ENCODE measurements around the gene PAPLN. TPM values are rescaled to one million over a fixed set of nuclear protein-coding genes. Genes with fewer than 3 reads are reported as not detected.

Gene PAPLN
- total RNA-seq, 1 experiment from 2014 or later = 0.40 TPM

DNA sequence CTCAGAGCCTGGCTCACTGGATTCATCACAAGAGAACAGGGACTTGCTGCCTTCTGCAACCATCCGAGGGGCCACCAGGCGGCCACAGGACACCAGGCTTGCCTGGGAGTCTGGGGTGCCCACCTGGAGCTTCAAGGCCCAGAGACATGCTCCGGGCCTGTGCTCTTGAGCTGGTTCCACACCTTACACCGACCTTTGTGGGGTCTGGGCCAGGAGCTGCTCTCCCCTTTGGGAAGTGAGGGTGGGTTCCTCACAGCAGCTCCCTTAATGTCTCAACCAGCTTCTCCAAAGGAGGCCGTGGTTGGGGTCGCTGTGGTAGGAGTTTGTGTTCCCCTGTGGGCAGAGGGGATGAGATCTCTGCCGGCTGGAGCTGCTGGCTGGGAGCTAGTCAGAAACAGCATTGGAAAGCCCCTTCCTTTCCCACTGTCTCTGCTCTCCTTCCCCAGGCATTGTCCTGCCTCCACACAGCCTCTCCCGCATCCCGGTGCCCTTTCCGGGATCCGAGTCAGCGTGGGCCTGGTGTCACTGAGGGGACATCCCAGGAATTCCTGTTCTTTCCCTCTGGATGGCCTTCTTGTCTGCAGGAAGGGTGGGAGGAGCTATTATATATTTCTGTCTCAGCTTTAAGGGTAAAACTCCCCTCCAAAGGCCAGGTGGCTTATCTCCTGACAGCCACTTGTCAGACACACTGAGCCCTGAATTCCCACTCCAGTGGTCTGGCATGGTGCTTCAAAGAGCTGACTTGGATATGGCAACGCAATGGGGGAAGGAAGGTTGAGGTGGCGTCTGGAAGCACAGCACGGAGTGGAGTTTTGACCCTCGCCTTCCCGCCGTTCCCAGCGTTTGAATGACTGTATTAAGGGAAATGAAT, 5.1 kb upstream of the PAPLN start:
- peaks cover 24% of the 10 kb centered on the region for H3K4me1 ChIP-seq (ENCODE audit: insufficient read depth, low read length)
- CTCF ChIA-PET = interaction anchor here (1.0 to 1.9 kb wide), 5 partner anchors 16 to 63 kb away, joined by 3 to 10 read pairs (median 4); no protein-coding TSS in a partner anchor
- no peak overlapping the region for H3K9ac ChIP-seq (ENCODE audit: low read length)
- peaks cover 32% of the 10 kb centered on the region for H3K27me3 ChIP-seq (ENCODE audit: low read length)
- POLR2A ChIA-PET (ENCODE audit: unreplicated experiment) = interaction anchor here (0.6 kb wide), 1 partner anchor 221 kb away, joined by 7 read pairs; no protein-coding TSS in a partner anchor
- H2AFZ ChIP-seq (ENCODE audit: low read length) = no peak overlapping the region
- H3K79me2 ChIP-seq (ENCODE audit: low read length) = no peaks in the 10 kb centered on the region
- no peaks in the 10 kb centered on the region for H3F3A ChIP-seq (ENCODE audit: low read length, unreplicated experiment)
- no peaks in the 10 kb centered on the region for H3K9me2 ChIP-seq (replicated peaks; ENCODE audit: low read length)
- no peaks in the 10 kb centered on the region for H3K9me3 ChIP-seq (ENCODE audit: low read length)
- DNase-seq (peak; percentile 27), ATAC-seq (no peak)
- no peak overlapping the region for H3K27ac ChIP-seq (ENCODE audit: low read length)
- TF ChIP-seq, protein P1, sequence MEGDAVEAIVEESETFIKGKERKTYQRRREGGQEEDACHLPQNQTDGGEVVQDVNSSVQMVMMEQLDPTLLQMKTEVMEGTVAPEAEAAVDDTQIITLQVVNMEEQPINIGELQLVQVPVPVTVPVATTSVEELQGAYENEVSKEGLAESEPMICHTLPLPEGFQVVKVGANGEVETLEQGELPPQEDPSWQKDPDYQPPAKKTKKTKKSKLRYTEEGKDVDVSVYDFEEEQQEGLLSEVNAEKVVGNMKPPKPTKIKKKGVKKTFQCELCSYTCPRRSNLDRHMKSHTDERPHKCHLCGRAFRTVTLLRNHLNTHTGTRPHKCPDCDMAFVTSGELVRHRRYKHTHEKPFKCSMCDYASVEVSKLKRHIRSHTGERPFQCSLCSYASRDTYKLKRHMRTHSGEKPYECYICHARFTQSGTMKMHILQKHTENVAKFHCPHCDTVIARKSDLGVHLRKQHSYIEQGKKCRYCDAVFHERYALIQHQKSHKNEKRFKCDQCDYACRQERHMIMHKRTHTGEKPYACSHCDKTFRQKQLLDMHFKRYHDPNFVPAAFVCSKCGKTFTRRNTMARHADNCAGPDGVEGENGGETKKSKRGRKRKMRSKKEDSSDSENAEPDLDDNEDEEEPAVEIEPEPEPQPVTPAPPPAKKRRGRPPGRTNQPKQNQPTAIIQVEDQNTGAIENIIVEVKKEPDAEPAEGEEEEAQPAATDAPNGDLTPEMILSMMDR (conservative IDR thresholded peaks at IDR 0.05; ENCODE audit: low read depth, low read length) = peak; percentile 68
- TF ChIP-seq EZH2 (IDR thresholded peaks at IDR 0.05; ENCODE audit: low read length, unreplicated experiment) = no peak
- H3K36me3 ChIP-seq (ENCODE audit: low read depth, low read length) = no peaks in the 10 kb centered on the region
- no peak overlapping the region for H3K4me2 ChIP-seq (ENCODE audit: low read length)
- intact Hi-C loops (cut with micrococcal nuclease) = no loop called here
- BruUV-seq (replicated peaks) = no TSS peak
- H3K4me3 ChIP-seq (ENCODE audit: low read length) = no peak overlapping the region
- H4K20me1 ChIP-seq (ENCODE audit: low read length) = no peaks in the 10 kb centered on the region

DNA sequence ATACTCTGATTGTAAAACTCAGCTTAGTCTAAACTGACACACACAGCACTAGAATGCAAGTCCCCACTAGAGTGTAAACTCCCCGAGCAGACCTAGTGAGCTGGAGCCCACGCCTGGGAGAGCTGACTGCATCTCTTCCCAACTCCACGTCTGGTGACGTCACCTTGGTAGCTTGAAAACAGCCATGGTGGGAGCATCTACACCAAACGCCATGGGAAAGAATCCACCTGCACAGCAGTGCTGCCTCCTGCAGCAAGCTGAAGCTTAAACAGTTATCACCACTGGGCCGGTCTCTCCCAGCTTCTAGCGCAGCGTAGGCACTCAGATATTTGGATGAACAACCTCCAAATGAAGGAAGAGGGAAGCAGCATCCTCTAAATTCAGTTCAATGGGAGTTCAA, 4.3 kb upstream of the PAPLN start:
- Histone ChIP-seq H3K27ac (ENCODE audit: low read length) (no peak overlapping the region), H4K20me1 (ENCODE audit: low read length) (no peaks in the 10 kb centered on the region), H3K9me2 (replicated peaks; ENCODE audit: low read length) (no peaks in the 10 kb centered on the region), H2AFZ (ENCODE audit: low read length) (no peak overlapping the region), H3K79me2 (ENCODE audit: low read length) (no peaks in the 10 kb centered on the region), H3K4me2 (ENCODE audit: low read length) (no peak overlapping the region), H3K36me3 (ENCODE audit: low read depth, low read length) (no peaks in the 10 kb centered on the region), H3K4me3 (ENCODE audit: low read length) (no peak overlapping the region), H3K9me3 (ENCODE audit: low read length) (no peaks in the 10 kb centered on the region), H3K9ac (ENCODE audit: low read length) (no peak overlapping the region), H3K4me1 (ENCODE audit: insufficient read depth, low read length) (peaks cover 24% of the 10 kb centered on the region), H3K27me3 (ENCODE audit: low read length) (peaks cover 39% of the 10 kb centered on the region), H3F3A (ENCODE audit: low read length, unreplicated experiment) (no peaks in the 10 kb centered on the region)
- no peak for TF ChIP-seq EZH2phosphoT487 (IDR thresholded peaks at IDR 0.05; ENCODE audit: borderline replicate concordance, low read length)
- TF ChIP-seq, protein P1 (conservative IDR thresholded peaks at IDR 0.05; ENCODE audit: low read depth, low read length) = no peak
- TF ChIP-seq EZH2 (IDR thresholded peaks at IDR 0.05; ENCODE audit: low read length, unreplicated experiment) = no peak
- POLR2A ChIA-PET (ENCODE audit: unreplicated experiment) = interaction anchor here (0.8 kb wide), 1 partner anchor 97 kb away, joined by 11 read pairs; the partner anchor contains the start of gene PSEN1
- no TSS peak for BruUV-seq (replicated peaks)
- CTCF ChIA-PET = interaction anchor here (1.1 to 1.9 kb wide), 4 partner anchors 17 to 62 kb away, joined by 3 to 10 read pairs (median 4); no protein-coding TSS in a partner anchor
- ATAC-seq (no peak), DNase-seq (no peak)
- intact Hi-C loops (cut with micrococcal nuclease) = no loop called here

DNA sequence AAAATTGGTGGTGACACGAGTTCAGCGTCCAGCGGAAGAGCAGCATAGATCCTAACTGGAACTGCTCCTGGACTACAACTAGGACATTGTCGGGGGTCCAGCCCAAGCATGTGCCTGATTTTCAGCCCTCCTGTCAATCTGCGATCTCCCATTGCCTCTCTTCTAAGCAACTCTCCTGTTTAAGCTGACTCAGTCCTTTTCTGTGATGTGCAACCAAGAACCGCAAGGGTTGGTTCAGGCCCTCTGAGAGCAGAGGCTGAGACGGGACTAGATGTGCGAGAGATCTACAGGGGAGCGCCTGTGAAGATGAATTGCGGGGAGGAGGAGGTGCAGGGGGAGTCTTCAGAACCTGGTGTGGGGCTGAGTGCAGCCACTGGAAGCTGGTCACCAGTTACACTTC, 3.7 kb upstream of the PAPLN start:
- H3K4me1 ChIP-seq (ENCODE audit: insufficient read depth, low read length) = peaks cover 24% of the 10 kb centered on the region
- intact Hi-C loops (cut with micrococcal nuclease) = no loop called here
- H3K4me3 ChIP-seq (ENCODE audit: low read length) = no peak overlapping the region
- no peaks in the 10 kb centered on the region for H3K79me2 ChIP-seq (ENCODE audit: low read length)
- no peak for DNase-seq
- H4K20me1 ChIP-seq (ENCODE audit: low read length) = no peaks in the 10 kb centered on the region
- no peaks in the 10 kb centered on the region for H3K9me2 ChIP-seq (replicated peaks; ENCODE audit: low read length)
- H3K36me3 ChIP-seq (ENCODE audit: low read depth, low read length) = no peaks in the 10 kb centered on the region
- no peaks in the 10 kb centered on the region for H3F3A ChIP-seq (ENCODE audit: low read length, unreplicated experiment)
- BruUV-seq (replicated peaks) = no TSS peak
- no peak overlapping the region for H3K4me2 ChIP-seq (ENCODE audit: low read length)
- no peak for ATAC-seq
- H2AFZ ChIP-seq (ENCODE audit: low read length) = no peak overlapping the region
- H3K9ac ChIP-seq (ENCODE audit: low read length) = no peak overlapping the region
- H3K27me3 ChIP-seq (ENCODE audit: low read length) = peaks cover 43% of the 10 kb centered on the region
- H3K9me3 ChIP-seq (ENCODE audit: low read length) = no peaks in the 10 kb centered on the region
- no peak for TF ChIP-seq EZH2phosphoT487 (IDR thresholded peaks at IDR 0.05; ENCODE audit: borderline replicate concordance, low read length)
- TF ChIP-seq, protein P1 (conservative IDR thresholded peaks at IDR 0.05; ENCODE audit: low read depth, low read length) = no peak
- no peak overlapping the region for H3K27ac ChIP-seq (ENCODE audit: low read length)
- ChIA-PET POLR2A (ENCODE audit: unreplicated experiment) (interaction anchor here (0.8 kb wide), 1 partner anchor 97 kb away, joined by 11 read pairs; the partner anchor contains the start of gene PSEN1), CTCF (no interaction called here)
